DMS153 (cell line): ENCODE measurements around the gene SPTLC3.
"Not testable (repeated sequence)": the region's sequence is repeated elsewhere in the genome, so short reads cannot be mapped to it uniquely, and the experiment has no call there.

ENCODE experiments used
- DNase-seq: peaks from one replicate; lab custom pipeline; 2025; lab: John Stamatoyannopoulos, UW

SPTLC3 gene

DNA sequence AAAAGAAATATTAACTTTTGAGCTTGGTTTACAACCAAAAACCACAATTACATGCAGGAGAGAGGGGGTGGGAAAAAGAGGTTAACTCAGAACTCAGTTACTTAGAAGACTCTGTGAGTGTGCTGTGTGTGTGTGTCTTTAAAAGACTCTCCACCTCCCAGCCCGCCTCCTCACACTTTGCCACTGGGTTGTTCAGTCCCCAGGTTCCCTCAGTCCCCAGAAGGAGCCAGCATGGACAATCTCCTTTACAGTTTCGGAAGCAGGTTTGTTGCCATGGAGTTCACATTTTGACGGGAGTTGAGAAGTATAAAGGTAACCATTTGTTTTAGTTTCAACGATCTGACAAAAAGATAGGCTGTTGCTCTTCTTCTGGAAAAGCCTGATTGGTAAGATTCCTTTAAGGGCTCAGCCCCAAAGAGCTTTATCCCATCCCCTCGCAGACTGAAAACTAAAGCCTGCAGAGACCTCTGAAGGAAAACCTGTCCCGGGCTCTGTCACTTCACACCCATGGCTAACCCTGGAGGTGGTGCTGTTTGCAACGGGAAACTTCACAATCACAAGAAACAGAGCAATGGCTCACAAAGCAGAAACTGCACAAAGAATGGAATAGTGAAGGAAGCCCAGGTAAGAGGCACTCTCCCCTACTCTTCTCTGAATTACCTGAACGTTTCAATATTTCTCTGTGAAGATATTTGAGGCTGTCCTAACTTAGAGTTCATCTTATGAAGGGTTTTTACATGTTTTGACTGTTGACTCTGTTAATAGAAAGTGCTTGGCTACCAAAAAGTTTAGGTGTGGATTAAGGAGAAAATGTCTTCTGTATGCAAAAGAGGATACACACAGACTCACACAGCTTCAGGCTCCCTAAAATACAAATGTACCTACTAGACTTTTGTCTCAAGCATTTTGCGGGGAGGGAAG, at the start of gene SPTLC3:
TSS of gene SPTLC3 (plus strand) at position 212 of the 921 bp plus-strand sequence. CDS start at position 508, 296 bp downstream.
- no peak for DNase-seq

DNA sequence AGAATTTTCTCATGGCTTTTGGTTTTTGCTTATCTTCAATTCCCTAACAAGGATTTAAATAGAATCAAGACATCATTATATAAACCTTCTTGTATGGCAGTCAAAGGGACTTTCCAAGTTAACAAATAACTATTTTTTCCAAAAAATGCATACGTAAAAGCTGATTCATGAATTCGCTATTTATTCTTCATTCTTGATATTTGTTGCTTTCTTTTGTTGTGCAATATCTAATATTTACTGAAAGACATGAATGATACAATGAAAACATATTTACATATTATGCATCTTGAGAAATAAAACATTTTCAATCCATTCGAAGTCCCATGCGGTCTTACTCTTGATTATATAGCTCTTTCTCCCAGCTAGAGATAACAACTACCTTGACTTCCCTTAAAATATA, 47.0 kb upstream of the SPTLC3 start:
- no peak for DNase-seq

GRCh38 chr20:12962895-12963294, 45.9 kb upstream of the SPTLC3 start:
- DNase-seq: no peak

DNA sequence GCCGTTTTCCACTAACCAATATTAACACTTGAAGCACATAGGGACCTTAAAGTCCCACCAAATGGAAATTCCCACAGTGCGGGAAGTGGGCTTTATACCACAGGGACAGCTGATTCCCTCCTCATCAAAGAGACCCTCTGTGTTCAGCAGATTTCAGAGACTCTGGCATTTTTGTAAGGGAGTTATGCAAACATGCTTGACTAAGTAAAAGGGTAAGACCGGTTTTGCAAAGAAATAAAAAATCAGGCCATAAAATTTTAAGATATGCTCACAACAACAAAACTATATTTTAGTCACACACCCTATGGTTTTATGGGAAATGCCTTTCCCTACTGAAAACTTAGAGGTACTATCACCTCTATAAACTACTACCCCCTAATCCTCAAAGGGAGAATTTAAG, 45.4 kb upstream of the SPTLC3 start:
- no peak for DNase-seq

- no peak for DNase-seq
Observed at GRCh38 chr20:12965212-12965869, 43.4 kb upstream of the SPTLC3 start.

DNA sequence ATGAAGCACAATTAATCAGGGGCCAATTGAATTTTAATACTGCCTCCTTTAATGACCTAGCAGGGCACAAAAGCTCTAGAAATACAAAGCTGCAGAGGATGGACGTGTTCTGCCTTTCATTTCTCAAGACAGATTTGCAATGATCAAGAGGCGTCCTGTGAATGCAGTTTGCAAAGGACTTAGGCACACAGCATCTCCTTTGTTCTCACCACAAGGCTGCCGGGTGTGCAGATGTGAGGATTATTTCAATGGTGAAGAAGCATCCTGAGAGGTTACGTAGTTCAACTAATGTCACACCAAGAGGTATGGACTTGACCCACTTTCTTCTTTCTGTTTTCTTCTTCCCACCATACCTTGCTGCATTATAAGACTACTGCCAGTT, 42.9 kb upstream of the SPTLC3 start:
- DNase-seq: no peak

GRCh38 chr20:12966468-12967085, 42.2 kb upstream of the SPTLC3 start:
- DNase-seq: no peak

GRCh38 chr20:12967932-12968331, 40.8 kb upstream of the SPTLC3 start:
- DNase-seq: no peak

GRCh38 chr20:12968472-12968871, 40.3 kb upstream of the SPTLC3 start:
- DNase-seq: no peak

DNA sequence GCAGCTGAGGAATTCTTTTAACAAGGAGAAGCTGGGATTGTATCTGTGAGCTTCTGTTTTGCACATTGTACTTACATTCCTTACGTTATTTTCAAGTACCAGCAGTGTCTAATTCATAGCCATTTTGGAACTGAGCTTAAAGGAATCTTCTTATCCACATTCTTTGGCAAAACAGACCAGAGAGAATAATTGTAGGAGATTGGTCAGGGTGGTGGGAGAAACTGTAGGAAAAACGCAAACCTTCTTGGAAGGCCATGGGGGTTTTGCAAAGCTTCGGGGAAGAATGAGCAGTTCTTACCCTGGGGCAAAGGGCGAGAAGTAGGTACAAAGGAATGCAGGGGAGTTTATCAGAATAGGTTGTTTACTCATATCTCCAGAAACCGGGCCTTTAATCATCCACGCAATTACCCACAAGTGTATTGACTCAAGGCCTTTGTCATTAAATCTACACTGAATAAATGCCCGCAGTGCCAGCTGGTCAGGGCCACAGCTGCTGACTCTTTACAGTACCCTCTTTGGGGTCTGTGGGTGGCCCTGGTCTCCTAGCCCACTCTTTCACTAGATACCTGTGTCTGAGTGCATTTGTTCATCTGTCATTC, 39.6 kb upstream of the SPTLC3 start:
- DNase-seq: no peak

DNA sequence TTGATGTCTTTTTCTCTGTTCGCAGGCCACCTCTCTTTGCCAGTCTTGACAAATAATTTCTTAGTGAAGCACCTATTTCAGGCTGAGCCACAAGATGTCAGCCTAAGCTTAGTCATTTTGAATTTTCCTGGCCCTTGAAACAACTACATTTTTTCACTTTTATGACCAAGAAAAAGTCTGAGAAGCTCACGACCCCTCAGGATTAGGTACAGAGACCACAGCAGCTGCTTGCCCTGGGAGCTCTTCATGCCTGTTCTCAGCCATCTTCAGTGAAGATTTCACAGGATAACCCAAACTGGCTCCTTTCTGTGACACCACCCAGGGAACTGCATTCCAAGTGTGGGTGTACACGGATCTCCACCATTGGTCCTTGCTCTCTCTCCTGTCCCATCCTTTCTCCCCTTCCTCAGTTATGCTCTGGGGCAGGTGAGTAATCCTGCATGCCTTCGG, 38.4 kb upstream of the SPTLC3 start:
- no peak for DNase-seq

DNA sequence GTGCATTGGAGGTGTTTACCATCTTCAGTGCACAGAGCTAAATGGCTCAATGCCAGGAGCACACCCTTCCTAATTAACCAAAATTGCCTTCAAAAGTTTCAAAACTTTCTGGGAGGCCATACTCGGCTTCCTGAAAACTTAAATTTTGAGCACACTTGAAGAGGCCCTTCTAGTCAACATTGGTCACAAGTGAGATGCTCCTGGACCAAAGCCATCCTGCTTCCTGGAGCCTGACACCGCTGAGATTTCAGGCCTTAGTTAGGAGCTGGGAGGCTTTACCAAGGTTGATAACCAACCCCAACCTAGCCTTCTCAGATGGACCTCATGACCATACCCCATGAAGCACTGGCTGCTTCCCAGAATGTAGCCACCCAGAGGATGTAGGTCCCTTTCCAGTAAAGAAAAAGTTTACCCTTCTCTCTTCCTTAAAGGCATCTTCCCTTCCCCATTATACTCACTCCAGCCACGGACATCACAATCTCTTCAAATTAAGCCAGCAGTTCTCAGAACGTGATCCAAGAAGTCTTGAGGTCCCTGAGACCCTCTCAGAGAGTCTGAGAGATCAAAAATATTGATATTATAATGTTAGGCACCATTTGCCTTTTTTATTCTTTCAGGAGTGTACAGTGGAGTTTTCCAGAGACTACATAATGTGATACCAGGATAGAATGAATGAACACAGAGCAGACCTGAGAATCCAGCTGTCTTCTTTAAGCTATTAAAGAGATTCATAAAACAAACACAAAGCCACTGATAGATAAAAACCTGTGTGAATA, 32.8 kb upstream of the SPTLC3 start:
- DNase-seq: no peak

DNA sequence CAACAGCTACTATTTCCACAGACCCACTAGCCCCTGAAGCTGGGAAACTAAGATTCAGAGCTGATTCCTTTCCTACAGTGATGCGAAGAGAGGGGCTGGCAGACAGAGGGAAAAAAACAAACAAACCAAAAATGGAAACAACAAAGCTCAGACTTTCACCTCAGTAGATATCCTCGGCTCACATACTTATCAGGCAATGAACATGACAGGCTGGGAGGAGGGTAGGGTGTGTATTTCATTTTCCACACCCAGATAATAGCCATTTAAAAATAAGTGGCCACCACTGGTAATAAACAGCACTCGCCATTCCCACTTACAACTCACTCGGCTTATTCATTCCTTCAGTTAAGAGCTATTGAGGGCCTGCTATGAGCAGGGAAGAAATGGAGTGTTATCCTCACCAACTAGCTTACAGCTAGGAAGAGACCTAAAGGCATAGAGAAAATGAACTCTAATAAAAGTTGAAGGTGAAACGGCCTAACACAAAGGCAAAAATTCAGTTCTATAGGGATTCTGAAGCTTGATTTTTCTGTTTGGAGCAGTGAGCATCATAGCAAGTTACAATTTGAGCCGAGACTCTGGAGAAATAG, 32.0 kb upstream of the SPTLC3 start:
- DNase-seq: no peak

DNA sequence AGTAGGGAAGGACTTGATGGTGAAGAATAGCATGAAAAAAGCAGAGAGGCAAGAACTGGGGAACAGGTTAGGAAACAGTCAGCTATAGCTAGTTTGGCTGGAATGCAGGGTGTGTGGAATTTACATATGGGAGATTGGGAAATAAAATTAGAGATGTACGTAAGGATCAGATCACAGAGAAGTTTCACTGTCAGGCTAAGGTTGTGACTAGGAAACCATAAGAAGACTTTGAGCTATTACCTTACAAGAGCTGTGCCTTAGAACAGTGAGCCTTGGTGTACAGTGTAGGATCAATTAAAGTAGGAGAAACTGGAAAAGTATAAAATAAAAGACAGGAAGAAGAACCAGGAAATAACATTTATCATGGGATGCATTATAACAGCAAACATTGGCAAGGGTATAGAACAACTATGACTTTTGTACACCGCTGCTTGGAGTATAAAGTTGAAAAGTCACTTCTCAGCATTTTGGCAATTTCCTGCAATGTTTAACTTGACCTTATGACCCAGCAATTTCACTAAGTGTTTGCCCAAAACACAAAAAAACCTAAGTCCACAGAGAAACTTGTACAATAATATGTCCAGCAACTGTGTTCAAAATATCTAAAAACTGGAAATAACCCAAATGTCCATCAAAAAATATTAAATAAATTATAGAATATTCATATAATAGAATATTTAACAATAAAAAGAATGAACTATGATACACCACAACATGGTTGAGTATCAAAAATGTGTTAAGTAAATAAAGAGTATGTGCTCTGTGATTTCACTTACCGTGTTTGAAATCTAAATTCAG, 31.2 kb upstream of the SPTLC3 start:
- no peak for DNase-seq

DNA sequence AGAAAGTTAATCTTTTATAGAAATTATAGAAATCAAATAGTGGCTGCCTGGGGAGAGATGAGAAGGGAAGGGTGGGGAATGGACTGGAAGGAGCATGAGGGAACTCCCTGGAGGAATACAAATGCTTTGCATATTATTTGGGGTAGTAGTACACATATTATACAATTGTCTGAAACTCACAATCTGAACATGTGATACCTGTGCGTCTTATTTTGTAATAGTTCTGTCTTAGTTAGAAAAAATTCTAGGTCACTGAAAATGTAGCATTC, 30.7 kb upstream of the SPTLC3 start:
- DNase-seq: no peak

DNA sequence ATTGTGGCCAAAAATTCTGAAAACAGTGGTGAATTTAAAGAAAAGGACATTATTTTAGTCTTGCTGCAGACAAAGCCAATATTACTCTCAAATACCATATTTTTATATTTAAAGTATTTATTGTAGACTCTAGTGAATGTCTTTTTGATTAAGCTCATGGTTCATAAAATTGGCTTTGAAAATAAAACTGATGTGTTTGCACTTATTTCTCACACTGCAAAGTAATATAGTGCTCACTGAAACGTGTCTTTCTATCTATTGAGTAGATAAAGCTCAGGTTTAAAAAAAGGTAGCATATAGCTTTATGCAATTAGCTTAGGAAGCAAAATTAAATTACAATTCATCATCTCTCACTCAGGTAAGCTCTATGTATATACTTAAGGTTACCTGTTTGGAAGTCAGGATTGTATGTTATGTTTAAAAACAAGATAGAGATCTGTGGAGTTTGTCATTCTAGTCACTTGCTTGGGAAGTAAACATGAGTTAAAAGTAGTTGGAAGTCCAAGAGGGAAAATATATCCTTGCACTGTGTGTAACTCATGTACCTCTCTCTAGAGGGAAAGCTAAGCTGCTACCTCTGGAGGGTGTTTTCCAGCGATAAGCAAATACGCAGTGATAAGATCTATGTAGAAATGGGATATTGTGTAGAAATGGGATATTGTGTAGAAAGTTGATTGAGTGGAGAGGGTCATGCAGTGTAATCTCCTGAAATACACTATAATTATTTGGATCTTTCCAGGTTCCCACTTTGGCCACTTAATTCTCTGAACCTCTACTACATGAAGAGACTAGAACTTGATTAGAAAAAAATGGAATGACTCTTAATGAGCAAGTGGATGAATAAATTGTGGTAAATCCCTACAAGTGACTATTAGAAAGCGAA, 29.9 kb upstream of the SPTLC3 start:
- DNase-seq: no peak

GRCh38 chr20:12979713-12980112, 29.1 kb upstream of the SPTLC3 start:
- not testable (repeated sequence) for DNase-seq

GRCh38 chr20:12982098-12982497, 26.7 kb upstream of the SPTLC3 start:
- no peak for DNase-seq

DNA sequence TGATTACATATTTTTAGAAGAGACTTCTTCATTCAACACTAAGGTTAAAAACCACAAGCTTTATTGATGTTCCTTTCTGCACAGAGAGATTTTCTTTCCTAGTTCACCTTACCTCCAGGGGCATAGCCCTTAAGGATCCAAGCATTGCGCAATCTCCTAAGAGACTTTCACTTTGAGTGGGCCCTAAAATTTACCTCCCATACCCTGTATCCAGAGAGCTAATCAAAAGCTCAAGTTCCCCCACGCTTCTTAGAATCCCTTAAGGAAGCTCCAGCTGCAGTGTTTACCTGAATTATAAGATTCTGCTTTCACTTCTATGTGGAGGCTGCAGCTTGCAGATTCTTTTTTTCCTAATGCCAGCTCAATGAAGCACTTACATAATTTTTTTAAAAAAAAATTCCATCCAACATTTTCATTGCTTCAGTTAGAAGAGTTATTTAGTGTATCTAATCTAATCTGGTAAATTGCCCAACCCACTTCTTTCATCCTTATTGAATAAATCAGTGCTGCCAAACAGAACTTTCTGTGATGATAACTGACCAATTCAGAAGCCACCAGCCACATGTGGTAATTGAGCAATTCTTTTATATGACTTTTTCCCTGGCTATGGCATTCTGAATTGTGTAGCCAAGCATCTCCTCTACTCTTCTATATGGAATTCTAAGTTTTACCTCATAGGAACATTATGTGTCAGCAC, 24.6 kb upstream of the SPTLC3 start:
- DNase-seq: no peak
